Fibroblast of skin of right quadriceps (primary cell): ENCODE data around the gene FGF11.
"Not testable (repeated sequence)": the region's sequence is repeated elsewhere in the genome, so short reads cannot be mapped to it uniquely, and the experiment has no call there.

Experiments used
- DNase-seq: peaks from one replicate; pipeline ENCODE4 v3.0.0-alpha.2; 2013

The FGF11 gene

DNA sequence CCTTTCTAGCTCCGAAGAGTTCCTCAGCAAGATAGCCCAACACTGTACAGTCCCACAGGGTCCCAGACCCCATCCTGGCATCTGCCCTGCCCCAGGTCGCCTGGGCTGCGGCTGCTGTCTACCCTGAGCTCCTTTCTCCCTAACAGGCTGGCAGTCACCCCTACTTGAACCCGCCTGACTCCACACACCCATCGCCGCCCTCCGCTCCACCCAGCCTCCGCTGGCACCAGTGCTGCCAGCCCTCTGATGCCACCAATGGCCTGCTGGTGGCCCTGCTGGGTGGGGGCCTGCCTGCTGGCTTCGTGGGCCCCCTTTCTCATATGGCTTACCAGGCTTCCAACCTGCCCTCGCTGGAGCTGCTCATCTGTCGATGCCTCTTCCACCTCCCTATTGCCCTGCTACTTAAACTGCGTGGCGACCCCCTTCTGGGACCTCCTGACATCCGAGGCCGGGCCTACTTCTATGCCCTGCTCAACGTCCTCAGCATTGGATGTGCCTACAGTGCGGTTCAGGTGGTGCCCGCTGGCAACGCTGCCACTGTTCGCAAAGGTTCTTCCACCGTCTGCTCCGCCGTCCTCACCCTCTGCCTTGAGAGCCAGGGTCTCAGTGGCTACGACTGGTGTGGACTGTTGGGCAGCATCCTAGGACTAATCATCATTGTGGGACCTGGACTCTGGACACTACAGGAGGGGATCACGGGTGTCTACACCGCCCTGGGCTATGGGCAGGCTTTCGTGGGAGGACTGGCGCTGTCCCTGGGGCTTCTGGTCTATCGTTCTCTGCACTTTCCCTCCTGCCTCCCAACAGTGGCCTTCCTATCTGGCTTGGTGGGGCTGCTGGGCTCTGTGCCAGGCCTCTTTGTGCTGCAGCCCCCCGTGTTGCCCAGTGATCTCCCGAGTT lies 42.8 kb downstream of the FGF11 start:
- DNase-seq = not testable (repeated sequence)

DNA sequence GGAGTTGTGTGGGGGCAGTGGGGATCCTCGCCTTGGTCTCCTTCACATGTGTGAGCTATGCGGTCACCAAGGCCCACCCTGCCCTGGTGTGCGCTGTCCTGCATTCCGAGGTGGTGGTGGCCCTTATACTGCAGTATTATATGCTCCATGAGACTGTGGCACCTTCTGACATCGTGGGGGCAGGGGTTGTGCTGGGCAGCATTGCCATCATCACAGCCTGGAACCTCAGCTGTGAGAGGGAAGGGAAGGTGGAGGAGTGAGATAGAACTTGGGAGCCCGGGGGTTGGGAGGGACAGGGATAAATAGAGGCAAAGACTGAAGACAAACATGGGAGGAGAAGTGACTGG lies 43.4 kb downstream of the FGF11 start:
- not testable (repeated sequence) for DNase-seq

DNA sequence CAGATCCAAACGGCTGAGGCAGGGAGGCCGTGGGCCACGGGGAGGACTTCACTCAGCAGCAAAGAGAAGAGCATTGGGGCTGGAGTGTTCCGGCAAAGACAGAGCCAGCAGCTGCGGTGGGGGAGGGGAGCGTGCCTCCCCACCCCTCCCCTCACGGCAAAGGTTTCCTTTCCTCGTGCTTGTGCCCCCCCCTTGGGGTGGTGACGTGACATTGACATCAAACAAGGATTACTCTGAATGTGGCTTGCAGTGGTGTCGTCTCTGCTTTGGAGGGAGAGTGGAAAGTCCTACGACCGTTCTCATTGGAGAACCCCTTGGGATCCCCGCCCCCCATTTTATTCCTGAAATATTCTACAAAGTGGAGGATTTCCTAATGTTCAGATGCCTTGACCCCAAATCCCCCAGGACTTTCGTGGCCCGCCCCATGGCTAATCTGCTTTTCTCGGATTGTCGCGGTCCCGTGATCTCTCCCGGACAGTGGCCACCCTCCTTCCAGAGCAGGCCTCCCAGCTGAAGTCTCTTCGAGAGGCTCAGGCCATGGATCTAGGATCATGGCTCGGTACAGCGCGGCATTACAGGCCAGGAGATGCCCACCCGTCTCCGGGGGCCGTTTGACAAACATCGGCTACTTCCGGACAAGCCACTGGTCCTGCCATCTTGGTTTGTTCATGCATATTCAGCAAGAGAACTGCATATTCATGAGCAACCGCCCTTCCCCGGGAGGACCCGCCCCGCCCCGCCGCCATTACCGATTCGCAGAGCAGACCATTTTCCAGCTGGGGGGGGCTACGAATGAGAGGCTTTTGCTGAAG lies 44.1 kb downstream of the FGF11 start:
- peak; percentile 95 for DNase-seq

- DNase-seq = peak; percentile 98
Measured at GRCh38 chr17:7484067-7484918, 45.0 kb downstream of the FGF11 start, which contains the start of gene POLR2A. POLR2A (plus strand) TSS chr17:7484366.

DNA sequence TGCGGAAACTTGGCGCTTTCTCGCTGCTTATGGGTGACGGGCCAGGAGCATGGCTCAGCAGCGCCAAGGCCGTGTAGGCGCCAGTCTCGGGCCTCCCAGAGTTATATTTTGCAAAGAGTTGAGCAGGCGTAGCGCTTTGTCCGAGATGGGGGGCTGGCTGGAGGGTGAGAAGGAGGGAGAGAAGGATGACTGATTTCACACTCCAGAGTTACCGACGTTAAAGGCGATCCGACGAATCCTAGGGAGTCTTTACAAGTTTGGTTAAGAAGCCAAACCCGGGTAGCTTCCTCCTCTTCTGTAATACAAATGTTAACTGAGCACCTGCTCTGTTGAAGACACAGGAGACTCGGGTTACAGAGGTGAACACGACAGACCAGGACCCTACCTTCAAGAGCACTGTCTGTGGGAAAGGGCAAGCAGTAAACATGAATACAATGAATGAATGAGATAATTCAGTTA lies 45.6 kb downstream of the FGF11 start:
- DNase-seq = no peak

DNA sequence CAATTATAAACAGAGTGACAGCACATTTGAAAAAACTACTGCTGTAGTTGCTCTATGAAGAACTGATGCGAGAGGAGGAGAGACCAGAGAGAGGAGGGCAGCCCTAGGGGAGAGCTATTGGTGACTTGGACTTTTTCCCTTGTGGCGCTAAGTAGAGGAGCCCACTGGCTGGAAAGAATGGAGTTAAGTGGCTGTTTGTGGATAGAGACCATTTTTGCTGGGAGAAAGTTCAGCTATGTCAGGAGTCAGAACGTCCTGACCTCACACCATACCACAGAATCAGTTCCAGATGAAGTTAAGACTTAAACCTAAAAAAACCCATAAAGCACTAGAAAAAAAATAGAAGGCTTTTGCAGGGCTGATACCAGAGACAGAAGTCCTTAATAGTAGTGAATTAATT lies 46.9 kb downstream of the FGF11 start:
- DNase-seq = no peak

GRCh38 chr17:7490144-7490543 lies 50.8 kb downstream of the FGF11 start:
- DNase-seq = no peak

DNA sequence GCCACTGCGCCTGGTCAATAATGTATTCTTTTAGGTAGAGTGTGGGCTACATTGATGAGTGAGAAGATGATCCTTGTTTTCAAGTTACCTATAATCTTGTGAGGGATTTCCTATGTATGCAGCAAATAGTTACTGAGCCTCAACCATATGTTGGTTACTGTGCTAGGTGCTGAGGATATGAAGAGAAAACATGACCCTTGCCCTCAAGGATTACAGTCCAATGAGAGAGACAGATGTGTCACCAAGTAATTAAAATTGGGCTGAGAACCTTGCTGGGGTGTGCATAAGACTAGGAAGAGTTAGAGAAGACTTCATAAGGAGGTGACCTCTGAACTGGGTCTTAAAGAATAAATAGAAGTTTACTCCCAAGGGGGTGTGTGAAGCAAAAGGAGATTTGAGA lies 52.3 kb downstream of the FGF11 start:
- DNase-seq = no peak

- no peak for DNase-seq
Measured at GRCh38 chr17:7493941-7494340, 54.6 kb downstream of the FGF11 start.
